Stomach smooth muscle (tissue), 2 donors: Measurements from ENCODE around the gene SPACA1.

Experiments used
- H3K27ac ChIP-seq: one replicate; pipeline ENCODE4 v1.7.0; 2013; ENCODE audit warnings: mild to moderate bottlenecking, low read length, inconsistent platforms
- H3K27me3 ChIP-seq, 2 donors: one replicate each; pipeline ENCODE4 v1.7.0; 2013; ENCODE audit warnings: low read length in 2 of 2; ENCODE audit not compliant: insufficient read depth in 2 of 2, control insufficient read depth in 1 of 2
- H3K36me3 ChIP-seq, 2 donors: one replicate each; pipeline ENCODE4 v1.7.0; 2013; ENCODE audit warnings: low read length in 2 of 2; ENCODE audit not compliant: control insufficient read depth in 2 of 2, insufficient read depth in 2 of 2
- H3K4me1 ChIP-seq: one replicate; pipeline ENCODE4 v1.7.0; 2013; ENCODE audit warnings: low read length; ENCODE audit not compliant: control insufficient read depth, insufficient read depth
- H3K4me3 ChIP-seq, 2 donors: one replicate each; pipeline ENCODE4 v1.7.0; 2013; ENCODE audit warnings: low read length in 2 of 2
- H3K9ac ChIP-seq, 2 donors: one replicate each; pipeline ENCODE4 v1.7.0; 2013; ENCODE audit warnings: low read length in 2 of 2, mild to moderate bottlenecking in 1 of 2
- H3K9me3 ChIP-seq, 2 donors: one replicate each; pipeline ENCODE4 v1.7.0; 2013; ENCODE audit warnings: low read length in 2 of 2; ENCODE audit not compliant: control insufficient read depth in 2 of 2
- donor health status: healthy.
- donor health status: Pancreatic carcinoma.

The SPACA1 gene

GRCh38 chr6:88031550-88031949 is 16.1 kb upstream of the SPACA1 start:
- Histone ChIP-seq H3K27ac (no peak overlapping the region), H3K4me1 (no peaks in the 10 kb centered on the region), H3K27me3 (no peaks in the 10 kb centered on the region), H3K36me3 (no peaks in the 10 kb centered on the region), H3K4me3 (no peak overlapping the region), H3K9ac (no peak overlapping the region), H3K9me3 (peaks cover 3 to 6% of the 10 kb centered on the region in 2 donors)

GRCh38 chr6:88044530-88044929 is 3.1 kb upstream of the SPACA1 start:
- Histone ChIP-seq H3K27me3 (peaks cover 0 to 4% of the 10 kb centered on the region in 2 donors), H3K27ac (no peak overlapping the region), H3K4me1 (no peaks in the 10 kb centered on the region), H3K36me3 (no peaks in the 10 kb centered on the region), H3K9me3 (no peaks in the 10 kb centered on the region), H3K9ac (no peak overlapping the region), H3K4me3 (no peak overlapping the region)

GRCh38 chr6:88045521-88046136 is 2.0 kb upstream of the SPACA1 start:
- Histone ChIP-seq H3K27me3 (peaks cover 0 to 4% of the 10 kb centered on the region in 2 donors), H3K4me3 (no peak overlapping the region), H3K9me3 (no peaks in the 10 kb centered on the region), H3K36me3 (no peaks in the 10 kb centered on the region), H3K9ac (no peak overlapping the region), H3K4me1 (no peaks in the 10 kb centered on the region), H3K27ac (no peak overlapping the region)

- H3K9me3 ChIP-seq, result no peaks in the 10 kb centered on the region
- no peak overlapping the region for H3K27ac ChIP-seq
- peaks cover 0 to 4% of the 10 kb centered on the region in 2 donors for H3K27me3 ChIP-seq
- H3K4me1 ChIP-seq, result no peaks in the 10 kb centered on the region
- no peaks in the 10 kb centered on the region for H3K36me3 ChIP-seq
- H3K4me3 ChIP-seq, result no peak overlapping the region
- H3K9ac ChIP-seq, result no peak overlapping the region
Measured at GRCh38 chr6:88048578-88048977, 937 bp downstream of the SPACA1 start.

GRCh38 chr6:88050140-88050818 is 2.6 kb downstream of the SPACA1 start:
- H3K9ac ChIP-seq, result no peak overlapping the region
- H3K4me1 ChIP-seq, result no peaks in the 10 kb centered on the region
- no peak overlapping the region for H3K4me3 ChIP-seq
- peaks cover 0 to 4% of the 10 kb centered on the region in 2 donors for H3K27me3 ChIP-seq
- H3K9me3 ChIP-seq, result no peaks in the 10 kb centered on the region
- H3K27ac ChIP-seq, result no peak overlapping the region
- H3K36me3 ChIP-seq, result no peaks in the 10 kb centered on the region

- no peaks in the 10 kb centered on the region for H3K4me1 ChIP-seq
- H3K9ac ChIP-seq, result no peak overlapping the region
- no peaks in the 10 kb centered on the region for H3K36me3 ChIP-seq
- no peak overlapping the region for H3K4me3 ChIP-seq
- H3K27me3 ChIP-seq, result no peaks in the 10 kb centered on the region
- H3K9me3 ChIP-seq, result peaks cover 0 to 3% of the 10 kb centered on the region in 2 donors
- H3K27ac ChIP-seq, result no peak overlapping the region
Measured at GRCh38 chr6:88059191-88059590, 11.6 kb downstream of the SPACA1 start.

GRCh38 chr6:88062376-88062775 is 14.7 kb downstream of the SPACA1 start:
- Histone ChIP-seq H3K27ac (no peak overlapping the region), H3K9me3 (no peaks in the 10 kb centered on the region), H3K4me3 (no peak overlapping the region), H3K9ac (no peak overlapping the region), H3K27me3 (no peaks in the 10 kb centered on the region), H3K36me3 (no peaks in the 10 kb centered on the region), H3K4me1 (no peaks in the 10 kb centered on the region)

- no peaks in the 10 kb centered on the region for H3K4me1 ChIP-seq
- no peaks in the 10 kb centered on the region for H3K27me3 ChIP-seq
- no peaks in the 10 kb centered on the region for H3K9me3 ChIP-seq
- no peak overlapping the region for H3K27ac ChIP-seq
- no peaks in the 10 kb centered on the region for H3K36me3 ChIP-seq
- H3K4me3 ChIP-seq, result no peak overlapping the region
- H3K9ac ChIP-seq, result no peak overlapping the region
Measured at GRCh38 chr6:88072462-88072861, 24.8 kb downstream of the SPACA1 start.

- H3K36me3 ChIP-seq, result no peaks in the 10 kb centered on the region
- H3K27me3 ChIP-seq, result no peaks in the 10 kb centered on the region
- H3K27ac ChIP-seq, result no peak overlapping the region
- no peak overlapping the region for H3K4me3 ChIP-seq
- H3K4me1 ChIP-seq, result no peaks in the 10 kb centered on the region
- H3K9ac ChIP-seq, result no peak overlapping the region
- H3K9me3 ChIP-seq, result no peaks in the 10 kb centered on the region
Measured at GRCh38 chr6:88074791-88075190, 27.1 kb downstream of the SPACA1 start.

- no peaks in the 10 kb centered on the region for H3K4me1 ChIP-seq
- no peaks in the 10 kb centered on the region for H3K27me3 ChIP-seq
- no peaks in the 10 kb centered on the region for H3K36me3 ChIP-seq
- H3K9me3 ChIP-seq, result no peaks in the 10 kb centered on the region
- H3K27ac ChIP-seq, result no peak overlapping the region
- H3K4me3 ChIP-seq, result no peak overlapping the region
- no peak overlapping the region for H3K9ac ChIP-seq
Measured at GRCh38 chr6:88077305-88077704, 29.7 kb downstream of the SPACA1 start.

- no peaks in the 10 kb centered on the region for H3K4me1 ChIP-seq
- no peaks in the 10 kb centered on the region for H3K36me3 ChIP-seq
- H3K27ac ChIP-seq, result no peak overlapping the region
- H3K9ac ChIP-seq, result no peak overlapping the region
- H3K4me3 ChIP-seq, result no peak overlapping the region
- H3K9me3 ChIP-seq, result no peaks in the 10 kb centered on the region
- H3K27me3 ChIP-seq, result no peaks in the 10 kb centered on the region
Measured at GRCh38 chr6:88086792-88087191, 39.2 kb downstream of the SPACA1 start.
